Pancreas (tissue), 10 donors: ENCODE measurements around the gene CMIP. TPM values are rescaled to one million over a fixed set of nuclear protein-coding genes. Genes with fewer than 3 reads are reported as not detected.
A peak's percentile ranks its signal among the peaks of the same experiment; 100 is the strongest.
"Not testable (repeated sequence)": the region's sequence is repeated elsewhere in the genome, so short reads cannot be mapped to it uniquely, and the experiment has no call there.

Experiments
- ATAC-seq, 4 donors: fragments of 200-7000 bp; cut with Tn5 transposase; one replicate each; pipeline versions ENCODE4 v1.8.0 to v1.9.1; 2020; ENCODE audit warnings: mild to moderate bottlenecking in 4 of 4, moderate library complexity in 4 of 4
- DNase-seq, 6 donors: peaks; one replicate each; pipeline ENCODE4 v3.0.0-alpha.2; 2020
- FAIRE-seq: peaks from 2 replicates; lab custom pipeline; 2012; peaks lifted over from hg19 to GRCh38; lab: Jason Lieb, UNC
- H3K27ac ChIP-seq, 4 donors: fragments of 200-600 bp; sonication (generic); 1 replicate in 3 of 4; 2 replicates in 1 of 4; pipeline versions ENCODE4 v1.5.0 to v1.8.0; 2020
- H3K27me3 ChIP-seq, 4 donors: fragments of 200-600 bp; one replicate each; pipeline ENCODE4 v1.8.0; 2021
- H3K36me3 ChIP-seq, 3 donors: fragments of 200-600 bp; sonication (generic) in 1 of 3; one replicate each; pipeline versions ENCODE4 v1.5.0 to v1.8.0; 2020 to 2021
- H3K4me1 ChIP-seq, 3 donors: fragments of 200-600 bp; one replicate each; pipeline ENCODE4 v1.8.0; 2021
- H3K4me3 ChIP-seq, 4 donors: fragments of 200-600 bp; sonication (generic) in 2 of 4; one replicate each; pipeline versions ENCODE4 v1.5.0 to v1.8.0; 2020 to 2021
- H3K9me3 ChIP-seq, 4 donors: fragments of 200-600 bp; one replicate each; pipeline ENCODE4 v1.8.0; 2021
- CTCF ChIP-seq, 4 donors: fragments of 200-600 bp; sonication (generic) in 3 of 4; IDR thresholded peaks; one replicate each; pipeline versions ENCODE4 v1.5.0 to v1.8.0; 2021; ENCODE audit warnings: antibody characterized with exemption in 4 of 4
- WGBS, 2 donors: extraction: QIAGEN DNeasy Blood & Tissue Kit; methylation state at CpG; one replicate each; pipeline ENCODE4 v1.1.7; 2013; 5-methylcytosine and 5-hydroxymethylcytosine counted together
- intact Hi-C, 3 donors: fragments of 100-400 bp; cut with DNase I; formaldehyde crosslinking; loops; one replicate each; pipeline versions ENCODE4 v1.11.1 to v1.14.2; 2022
- polyA plus RNA-seq, 2 donors: library from polyadenylated mRNA; stranded (reverse); fragments of 200-250 nt; gene quantifications; one replicate each; pipeline ENCODE4 v1.2.3, GENCODE V29; 2013
- total RNA-seq, 6 donors: library from RNA; stranded (reverse); fragmentation: NEBNext Ultra II Directional in 4 of 6; extraction: Animal tissue kit (Norgen Biotek cat#: 25700) in 4 of 6; gene quantifications; one replicate each; pipeline versions ENCODE4 v1.2.1 to v1.2.4, GENCODE V29; 2021 to 2023
- donor health status: healthy with polysubstance abuse.
- donor health status: DM: no; HTN: no; CAD: no; lungs with moderate emphysema.
- donor health status: DM: no; HTN: no; CAD: no.
- donor health status: control.
- donor health status: control.
- donor health status: Bipolar disorder and iron deficiency.
- donor health status: DM: yes; HTN: yes; CAD: no.
- donor health status: DM: no; HTN: no; CAD: no.
- donor health status: DM: no; HTN: no; CAD: no.
- donor health status: DM: yes; HTN: yes; CAD: no.

CMIP gene
- total and polyA plus RNA-seq, 8 donors, result 9.7 to 37.0 (median 21.5) TPM

- intact Hi-C loops, result no loop called here
- no peak for TF ChIP-seq CTCF (IDR thresholded peaks at IDR 0.05)
- Histone ChIP-seq H3K9me3 (no peaks in the 10 kb centered on the region), H3K27ac (no peak overlapping the region), H3K4me3 (no peak overlapping the region), H3K36me3 (no peaks in the 10 kb centered on the region), H3K27me3 (no peaks in the 10 kb centered on the region), H3K4me1 (no peaks in the 10 kb centered on the region)
- WGBS, 2 donors, result 90 to 91% methylated on average over 2 of the region's 2 CpGs
- no peak for ATAC-seq
- FAIRE-seq, result no peak
- no peak for DNase-seq
Measured at GRCh38 chr16:81421126-81421525, 23.5 kb upstream of the CMIP start.

- FAIRE-seq, result no peak
- TF ChIP-seq CTCF (IDR thresholded peaks at IDR 0.05), result no peak
- intact Hi-C loops, result no loop called here
- Histone ChIP-seq H3K4me1 (no peaks in the 10 kb centered on the region), H3K9me3 (no peaks in the 10 kb centered on the region), H3K27me3 (no peaks in the 10 kb centered on the region), H3K36me3 (no peaks in the 10 kb centered on the region), H3K4me3 (no peak overlapping the region), H3K27ac (no peak overlapping the region)
- DNase-seq, result no peak
- no peak for ATAC-seq
- 86 to 88% methylated on average over 11 of the region's 11 CpGs for WGBS, 2 donors
Measured at GRCh38 chr16:81421536-81421935, 23.1 kb upstream of the CMIP start.

- FAIRE-seq, intact Hi-C loops, DNase-seq, H3K36me3 ChIP-seq, H3K27ac ChIP-seq, ATAC-seq, H3K4me1 ChIP-seq, H3K27me3 ChIP-seq, H3K4me3 ChIP-seq, H3K9me3 ChIP-seq: not testable (repeated sequence)
- WGBS, 2 donors, result 93 to 96% methylated on average over 7 of the region's 7 CpGs
Measured at GRCh38 chr16:81422153-81422552, 22.5 kb upstream of the CMIP start.

- H3K27me3 ChIP-seq, result no peaks in the 10 kb centered on the region
- H3K36me3 ChIP-seq, result no peaks in the 10 kb centered on the region
- no peak for DNase-seq
- peak in 2 of 4 donors; percentile 29 to 55 for ATAC-seq
- intact Hi-C loops, result no loop called here
- H3K9me3 ChIP-seq, result no peaks in the 10 kb centered on the region
- H3K27ac ChIP-seq, result no peak overlapping the region
- TF ChIP-seq CTCF (IDR thresholded peaks at IDR 0.05), result no peak
- FAIRE-seq, result no peak
- WGBS, 2 donors, result 16 to 35% methylated on average over 1 of the region's 1 CpG
- H3K4me1 ChIP-seq, result no peaks in the 10 kb centered on the region
- no peak overlapping the region for H3K4me3 ChIP-seq
Measured at GRCh38 chr16:81424771-81425170, 19.8 kb upstream of the CMIP start.

- FAIRE-seq (no peak), ATAC-seq (no peak), DNase-seq (no peak)
- no peak for TF ChIP-seq CTCF (IDR thresholded peaks at IDR 0.05)
- Histone ChIP-seq H3K27ac (no peak overlapping the region), H3K4me3 (no peak overlapping the region), H3K36me3 (no peaks in the 10 kb centered on the region), H3K4me1 (no peaks in the 10 kb centered on the region), H3K27me3 (no peaks in the 10 kb centered on the region), H3K9me3 (no peaks in the 10 kb centered on the region)
- WGBS, 2 donors, result 73 to 75% methylated on average over 6 of the region's 6 CpGs
- intact Hi-C loops, result no loop called here
Measured at GRCh38 chr16:81427219-81427618, 17.4 kb upstream of the CMIP start.
